Activated naive CD4-positive, alpha-beta T cell treated with anti-CD3 and anti-CD28 coated beads, Interleukin-2, amount 50 U/mL, for 24 hours (primary cell): Measurements from ENCODE around the gene CHMP4A.
A peak's percentile ranks its signal among the peaks of the same experiment; 100 is the strongest.
"Not testable (repeated sequence)": the region's sequence is repeated elsewhere in the genome, so short reads cannot be mapped to it uniquely, and the experiment has no call there.

ENCODE experiments used
- H3K27ac Mint-ChIP-seq: one replicate; pipeline ENCODE4 v1.8.0; 2021; ENCODE audit warnings: mild to moderate bottlenecking, mixed read lengths
- H3K27me3 Mint-ChIP-seq: one replicate; pipeline ENCODE4 v1.8.0; 2021; ENCODE audit warnings: mixed read lengths
- H3K36me3 Mint-ChIP-seq: one replicate; pipeline ENCODE4 v1.8.0; 2021; ENCODE audit warnings: mixed read lengths
- H3K4me1 Mint-ChIP-seq: one replicate; pipeline ENCODE4 v1.8.0; 2021; ENCODE audit warnings: mixed read lengths
- H3K4me3 Mint-ChIP-seq: one replicate; pipeline ENCODE4 v1.8.0; 2021; ENCODE audit warnings: mild to moderate bottlenecking, mixed read lengths
- H3K9me3 Mint-ChIP-seq: one replicate; pipeline ENCODE4 v1.8.0; 2021; ENCODE audit warnings: mixed read lengths

CHMP4A gene

GRCh38 chr14:24252289-24253124 is 39.2 kb upstream of the CHMP4A start:
- H3K4me1 Mint-ChIP-seq: peaks cover 12% of the 10 kb centered on the region
- no peaks in the 10 kb centered on the region for H3K27me3 Mint-ChIP-seq
- H3K9me3 Mint-ChIP-seq: no peaks in the 10 kb centered on the region
- peaks cover 14% of the 10 kb centered on the region for H3K36me3 Mint-ChIP-seq
- no peak overlapping the region for H3K4me3 Mint-ChIP-seq
- H3K27ac Mint-ChIP-seq: no peak overlapping the region

GRCh38 chr14:24251880-24252288 is 38.6 kb upstream of the CHMP4A start:
- H3K36me3 Mint-ChIP-seq: peaks cover 13% of the 10 kb centered on the region

GRCh38 chr14:24250354-24250753 is 37.1 kb upstream of the CHMP4A start:
- Mint-ChIP-seq H3K36me3 (peaks cover 12% of the 10 kb centered on the region), H3K27me3 (no peaks in the 10 kb centered on the region), H3K27ac (peak overlapping the region; percentile 42), H3K4me1 (peaks cover 22% of the 10 kb centered on the region), H3K9me3 (no peaks in the 10 kb centered on the region), H3K4me3 (no peak overlapping the region)

More at GRCh38 chr14:24251880-24252288, 38.6 kb upstream of the CHMP4A start:
- H3K4me1 Mint-ChIP-seq: peaks cover 18% of the 10 kb centered on the region
- H3K9me3 Mint-ChIP-seq: no peaks in the 10 kb centered on the region
- H3K4me3 Mint-ChIP-seq: no peak overlapping the region
- no peaks in the 10 kb centered on the region for H3K27me3 Mint-ChIP-seq
- no peak overlapping the region for H3K27ac Mint-ChIP-seq

GRCh38 chr14:24249230-24250021 is 36.1 kb upstream of the CHMP4A start:
- peak overlapping the region; percentile 68 for H3K27ac Mint-ChIP-seq
- H3K27me3 Mint-ChIP-seq: no peaks in the 10 kb centered on the region
- peaks cover 26% of the 10 kb centered on the region for H3K4me1 Mint-ChIP-seq
- no peaks in the 10 kb centered on the region for H3K9me3 Mint-ChIP-seq
- no peak overlapping the region for H3K4me3 Mint-ChIP-seq
- H3K36me3 Mint-ChIP-seq: peaks cover 12% of the 10 kb centered on the region

- Mint-ChIP-seq H3K27ac (peak overlapping the region; percentile 53), H3K4me3 (peak overlapping the region; percentile 64), H3K9me3 (no peaks in the 10 kb centered on the region), H3K27me3 (no peaks in the 10 kb centered on the region), H3K36me3 (peaks cover 10% of the 10 kb centered on the region), H3K4me1 (peaks cover 35% of the 10 kb centered on the region)
These were observed 34.1 kb upstream of the CHMP4A start for GRCh38 chr14:24247422-24247821.

- Mint-ChIP-seq H3K27me3 (no peaks in the 10 kb centered on the region), H3K27ac (peak overlapping the region; percentile 86), H3K4me3 (peak overlapping the region; percentile 72), H3K4me1 (peaks cover 35% of the 10 kb centered on the region), H3K36me3 (peaks cover 10% of the 10 kb centered on the region), H3K9me3 (no peaks in the 10 kb centered on the region)
These were observed 33.5 kb upstream of the CHMP4A start for GRCh38 chr14:24246765-24247212.

GRCh38 chr14:24245350-24245749 is 32.1 kb upstream of the CHMP4A start:
- not testable (repeated sequence) for H3K27ac Mint-ChIP-seq, H3K27me3 Mint-ChIP-seq, H3K9me3 Mint-ChIP-seq, H3K4me3 Mint-ChIP-seq
- H3K4me1 Mint-ChIP-seq: peaks cover 45% of the 10 kb centered on the region
- peaks cover 11% of the 10 kb centered on the region for H3K36me3 Mint-ChIP-seq

GRCh38 chr14:24243336-24243836 is 30.1 kb upstream of the CHMP4A start:
- H3K4me1 Mint-ChIP-seq: peaks cover 60% of the 10 kb centered on the region
- peak overlapping the region; percentile 98 for H3K27ac Mint-ChIP-seq
- peaks cover 7% of the 10 kb centered on the region for H3K36me3 Mint-ChIP-seq
- H3K4me3 Mint-ChIP-seq: peak overlapping the region; percentile 97
- no peaks in the 10 kb centered on the region for H3K9me3 Mint-ChIP-seq
- no peaks in the 10 kb centered on the region for H3K27me3 Mint-ChIP-seq

GRCh38 chr14:24241829-24242443 is 28.6 kb upstream of the CHMP4A start:
- H3K27me3 Mint-ChIP-seq: no peaks in the 10 kb centered on the region
- H3K9me3 Mint-ChIP-seq: no peaks in the 10 kb centered on the region
- peaks cover 61% of the 10 kb centered on the region for H3K4me1 Mint-ChIP-seq
- peak overlapping the region; percentile 98 for H3K27ac Mint-ChIP-seq
- H3K36me3 Mint-ChIP-seq: peaks cover 16% of the 10 kb centered on the region
- peak overlapping the region; percentile 97 for H3K4me3 Mint-ChIP-seq

GRCh38 chr14:24240110-24240918 is 27.0 kb upstream of the CHMP4A start:
- peak overlapping the region; percentile 97 for H3K4me3 Mint-ChIP-seq
- peak overlapping the region; percentile 82 for H3K27ac Mint-ChIP-seq

GRCh38 chr14:24238527-24239037 is 25.3 kb upstream of the CHMP4A start:
- Mint-ChIP-seq H3K27me3 (no peaks in the 10 kb centered on the region), H3K27ac (peak overlapping the region; percentile 93), H3K4me3 (peak overlapping the region; percentile 40), H3K36me3 (peaks cover 17% of the 10 kb centered on the region), H3K4me1 (peaks cover 79% of the 10 kb centered on the region), H3K9me3 (no peaks in the 10 kb centered on the region)

More at GRCh38 chr14:24240110-24240918, 27.0 kb upstream of the CHMP4A start:
- peaks cover 17% of the 10 kb centered on the region for H3K36me3 Mint-ChIP-seq
- H3K4me1 Mint-ChIP-seq: peaks cover 71% of the 10 kb centered on the region
- no peaks in the 10 kb centered on the region for H3K9me3 Mint-ChIP-seq
- H3K27me3 Mint-ChIP-seq: no peaks in the 10 kb centered on the region

- Mint-ChIP-seq H3K4me3 (peak overlapping the region; percentile 40), H3K4me1 (peaks cover 82% of the 10 kb centered on the region), H3K36me3 (peaks cover 17% of the 10 kb centered on the region), H3K9me3 (no peaks in the 10 kb centered on the region), H3K27me3 (no peaks in the 10 kb centered on the region), H3K27ac (peak overlapping the region; percentile 93)
These were observed 24.8 kb upstream of the CHMP4A start for GRCh38 chr14:24238123-24238522.

GRCh38 chr14:24237463-24237955 is 24.2 kb upstream of the CHMP4A start:
- Mint-ChIP-seq H3K27me3 (no peaks in the 10 kb centered on the region), H3K9me3 (no peaks in the 10 kb centered on the region), H3K27ac (peak overlapping the region; percentile 77), H3K36me3 (peaks cover 17% of the 10 kb centered on the region), H3K4me1 (peaks cover 81% of the 10 kb centered on the region), H3K4me3 (no peak overlapping the region)

- Mint-ChIP-seq H3K4me1 (peaks cover 81% of the 10 kb centered on the region), H3K4me3 (no peak overlapping the region), H3K27ac (peak overlapping the region; percentile 77), H3K9me3 (no peaks in the 10 kb centered on the region), H3K27me3 (no peaks in the 10 kb centered on the region), H3K36me3 (peaks cover 17% of the 10 kb centered on the region)
These were observed 23.6 kb upstream of the CHMP4A start for GRCh38 chr14:24236689-24237462.
